Type B pancreatic cell (in vitro differentiated cells): ENCODE data around the gene ZDHHC11B. TPM values are rescaled to one million over a fixed set of nuclear protein-coding genes. Genes with fewer than 3 reads are reported as not detected.
"Not testable (repeated sequence)": the region's sequence is repeated elsewhere in the genome, so short reads cannot be mapped to it uniquely, and the experiment has no call there.

Experiments used
- DNase-seq: peaks from one replicate; pipeline ENCODE4 v3.0.0; 2021; ENCODE audit warnings: mixed read lengths; ENCODE audit not compliant: unreplicated experiment; ENCODE audit errors: extremely low spot score
- H3K27ac Mint-ChIP-seq: 2 replicates; pipeline ENCODE4 v1.8.0; 2021; ENCODE audit warnings: mild to moderate bottlenecking, mixed read lengths
- H3K27me3 Mint-ChIP-seq: 2 replicates; pipeline ENCODE4 v1.8.0; 2021; ENCODE audit warnings: mixed read lengths
- H3K36me3 Mint-ChIP-seq: 2 replicates; pipeline ENCODE4 v1.8.0; 2021; ENCODE audit warnings: mixed read lengths
- H3K4me1 Mint-ChIP-seq: one replicate; pipeline ENCODE4 v1.8.0; 2021; ENCODE audit warnings: mixed read lengths; ENCODE audit not compliant: unreplicated experiment
- H3K4me3 Mint-ChIP-seq: 2 replicates; pipeline ENCODE4 v1.8.0; 2021; ENCODE audit warnings: mild to moderate bottlenecking, mixed read lengths
- H3K9me3 Mint-ChIP-seq: 2 replicates; pipeline ENCODE4 v1.8.0; 2021; ENCODE audit warnings: mixed read lengths
- total RNA-seq: library from RNA; stranded (reverse); gene quantifications from 2 replicates; pipeline ENCODE4 v1.2.1, GENCODE V29; 2021; ENCODE audit warnings: low replicate concordance
- TF ChIP-seq, protein P1 (sequence below): fragments of 200-600 bp; sonication (generic); conservative IDR thresholded peaks from 2 replicates; pipeline ENCODE4 v1.5.0; 2021; ENCODE audit warnings: antibody characterized with exemption, mild to moderate bottlenecking

Gene ZDHHC11B
- total RNA-seq, 1 donor from 2014 or later: 4.0 TPM

- Mint-ChIP-seq H3K4me3 (no peak overlapping the region), H3K9me3 (no peaks in the 10 kb centered on the region), H3K27me3 (no peaks in the 10 kb centered on the region), H3K27ac (no peak overlapping the region), H3K4me1 (no peaks in the 10 kb centered on the region), H3K36me3 (no peaks in the 10 kb centered on the region)
- DNase-seq: peak; percentile 73
- TF ChIP-seq, protein P1, sequence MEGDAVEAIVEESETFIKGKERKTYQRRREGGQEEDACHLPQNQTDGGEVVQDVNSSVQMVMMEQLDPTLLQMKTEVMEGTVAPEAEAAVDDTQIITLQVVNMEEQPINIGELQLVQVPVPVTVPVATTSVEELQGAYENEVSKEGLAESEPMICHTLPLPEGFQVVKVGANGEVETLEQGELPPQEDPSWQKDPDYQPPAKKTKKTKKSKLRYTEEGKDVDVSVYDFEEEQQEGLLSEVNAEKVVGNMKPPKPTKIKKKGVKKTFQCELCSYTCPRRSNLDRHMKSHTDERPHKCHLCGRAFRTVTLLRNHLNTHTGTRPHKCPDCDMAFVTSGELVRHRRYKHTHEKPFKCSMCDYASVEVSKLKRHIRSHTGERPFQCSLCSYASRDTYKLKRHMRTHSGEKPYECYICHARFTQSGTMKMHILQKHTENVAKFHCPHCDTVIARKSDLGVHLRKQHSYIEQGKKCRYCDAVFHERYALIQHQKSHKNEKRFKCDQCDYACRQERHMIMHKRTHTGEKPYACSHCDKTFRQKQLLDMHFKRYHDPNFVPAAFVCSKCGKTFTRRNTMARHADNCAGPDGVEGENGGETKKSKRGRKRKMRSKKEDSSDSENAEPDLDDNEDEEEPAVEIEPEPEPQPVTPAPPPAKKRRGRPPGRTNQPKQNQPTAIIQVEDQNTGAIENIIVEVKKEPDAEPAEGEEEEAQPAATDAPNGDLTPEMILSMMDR: no peak
Measured at GRCh38 chr5:777756-778161, 6.8 kb downstream of the ZDHHC11B start.

GRCh38 chr5:776862-777711, 7.4 kb downstream of the ZDHHC11B start:
- Mint-ChIP-seq H3K27me3 (no peaks in the 10 kb centered on the region), H3K4me3 (no peak overlapping the region), H3K27ac (no peak overlapping the region), H3K9me3 (no peaks in the 10 kb centered on the region), H3K4me1 (no peaks in the 10 kb centered on the region), H3K36me3 (no peaks in the 10 kb centered on the region)
- TF ChIP-seq, protein P1: no peak
- DNase-seq: no peak

DNA sequence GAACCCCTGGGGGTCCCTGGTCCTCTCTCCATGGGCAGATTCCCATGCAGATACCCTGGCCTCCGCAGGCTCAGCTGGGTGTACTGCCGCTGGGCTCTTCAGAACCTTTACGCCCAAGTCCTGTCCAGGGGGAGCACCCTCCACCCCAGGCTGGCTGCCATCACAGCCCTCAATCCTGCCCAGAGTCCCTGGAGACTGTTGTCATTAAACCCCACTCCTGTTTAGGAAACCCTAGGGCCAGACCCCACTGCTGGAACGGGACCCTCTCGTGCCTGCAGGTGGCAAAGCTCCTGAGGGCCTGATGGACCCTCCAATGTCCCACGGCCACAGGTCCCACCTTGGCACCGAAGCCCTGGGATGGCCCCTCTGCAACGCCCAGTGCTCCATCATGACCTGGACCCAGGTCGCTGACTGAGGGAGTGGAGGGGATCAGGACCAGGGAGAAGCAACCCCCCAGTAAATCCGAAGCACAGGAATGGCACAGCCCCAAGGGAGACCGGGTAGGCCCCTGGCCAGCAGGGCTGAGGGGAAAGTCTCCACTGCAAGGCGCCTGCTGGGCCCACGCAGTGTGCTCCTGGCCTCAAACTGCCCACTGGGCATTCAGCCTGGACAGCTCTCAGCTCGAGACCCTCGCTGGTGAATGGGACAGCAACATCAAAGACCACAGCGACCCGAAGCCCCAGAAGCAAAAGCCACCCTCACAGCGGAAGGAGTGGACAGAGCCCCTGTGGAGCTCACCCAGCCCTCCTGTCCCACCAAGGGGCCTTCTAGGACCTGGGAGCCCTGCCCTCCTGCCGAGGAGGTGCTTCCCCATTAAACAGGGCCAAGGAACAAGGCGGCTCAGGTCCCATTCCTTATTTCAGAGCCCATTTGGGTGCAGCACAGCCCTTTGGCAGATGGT, 8.3 kb downstream of the ZDHHC11B start:
- Mint-ChIP-seq H3K36me3 (no peaks in the 10 kb centered on the region), H3K4me1 (no peaks in the 10 kb centered on the region), H3K4me3 (no peak overlapping the region), H3K27ac (no peak overlapping the region), H3K27me3 (no peaks in the 10 kb centered on the region), H3K9me3 (no peaks in the 10 kb centered on the region)
- DNase-seq: no peak
- TF ChIP-seq, protein P1: no peak

DNA sequence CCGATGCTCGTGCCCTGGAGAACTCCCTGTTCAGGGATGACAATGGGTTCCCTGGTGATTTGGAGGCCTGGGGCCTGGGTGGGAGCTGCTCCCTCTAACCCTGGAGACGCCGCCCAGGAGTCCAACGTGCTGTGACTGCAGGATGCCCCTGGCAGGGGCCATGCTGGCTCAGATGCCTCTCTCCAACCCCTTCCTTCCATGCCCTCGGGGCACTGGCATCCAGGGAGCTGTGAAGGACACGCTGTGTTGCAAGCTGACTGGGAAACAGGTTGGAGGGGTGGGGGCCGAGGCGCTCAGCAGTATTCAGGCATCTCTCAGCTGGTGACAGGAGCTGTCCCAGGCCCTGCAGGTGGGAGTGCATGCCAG, 9.0 kb downstream of the ZDHHC11B start:
- H3K4me3 Mint-ChIP-seq, H3K4me1 Mint-ChIP-seq, H3K9me3 Mint-ChIP-seq, DNase-seq, H3K27ac Mint-ChIP-seq, H3K27me3 Mint-ChIP-seq, H3K36me3 Mint-ChIP-seq: not testable (repeated sequence)

GRCh38 chr5:774854-775505, 9.5 kb downstream of the ZDHHC11B start:
- H3K4me3 Mint-ChIP-seq, H3K36me3 Mint-ChIP-seq, DNase-seq, H3K27ac Mint-ChIP-seq, H3K9me3 Mint-ChIP-seq, H3K4me1 Mint-ChIP-seq, H3K27me3 Mint-ChIP-seq: not testable (repeated sequence)

- H3K27ac Mint-ChIP-seq, H3K36me3 Mint-ChIP-seq, DNase-seq, H3K9me3 Mint-ChIP-seq, H3K27me3 Mint-ChIP-seq, H3K4me1 Mint-ChIP-seq, H3K4me3 Mint-ChIP-seq: not testable (repeated sequence)
Measured at GRCh38 chr5:774304-774703, 10.2 kb downstream of the ZDHHC11B start.
